HT1080 (cell line): ENCODE results near the gene CNOT4. TPM values are rescaled to one million over a fixed set of nuclear protein-coding genes. Genes with fewer than 3 reads are reported as not detected.
"Not testable (repeated sequence)": the region's sequence is repeated elsewhere in the genome, so short reads cannot be mapped to it uniquely, and the experiment has no call there.

Source experiments
- DNase-seq: peaks from one replicate; pipeline ENCODE4 v3.0.0-alpha.2; 2015; ENCODE audit warnings: low read depth
- total RNA-seq: library from RNA; depleted of rRNA; stranded (reverse); fragments of >200 nt; shearing (Covaris generic); gene quantifications from 2 replicates; pipeline ENCODE4 v1.2.3, GENCODE V29; 2014

Gene CNOT4
- total RNA-seq, 1 experiment from 2014 or later: 13.2 TPM

DNA sequence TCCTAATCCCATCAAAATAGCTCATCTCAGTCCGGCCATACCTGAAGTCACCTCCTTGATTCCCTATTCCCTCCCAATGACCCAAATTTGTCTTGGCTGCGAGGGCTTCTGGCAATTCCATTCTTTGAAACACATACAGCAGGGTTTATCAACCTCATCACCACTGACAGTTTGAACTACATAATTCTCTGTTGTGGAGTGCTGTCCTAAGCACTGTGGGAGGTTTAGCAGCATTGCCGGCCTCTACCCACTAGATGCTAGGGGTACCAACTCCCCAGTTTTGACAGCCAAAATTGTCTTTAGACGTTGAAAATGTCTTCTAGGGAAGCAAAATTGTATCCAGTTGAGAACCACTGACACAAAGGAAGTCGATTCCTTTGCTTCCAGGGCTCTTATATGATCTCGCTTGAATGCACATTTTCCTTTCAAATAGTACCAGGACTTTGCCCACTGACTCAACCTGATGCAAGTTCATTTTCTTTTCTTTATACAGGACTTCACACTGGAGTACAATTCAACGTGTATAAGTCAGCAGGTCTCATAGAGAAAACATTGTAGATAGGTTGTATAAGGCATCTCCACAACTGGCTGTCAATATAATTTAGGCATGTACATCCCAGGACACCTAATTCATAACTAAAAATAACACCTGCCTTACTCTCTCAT is 142.9 kb downstream of the CNOT4 start:
- no peak for DNase-seq

DNA sequence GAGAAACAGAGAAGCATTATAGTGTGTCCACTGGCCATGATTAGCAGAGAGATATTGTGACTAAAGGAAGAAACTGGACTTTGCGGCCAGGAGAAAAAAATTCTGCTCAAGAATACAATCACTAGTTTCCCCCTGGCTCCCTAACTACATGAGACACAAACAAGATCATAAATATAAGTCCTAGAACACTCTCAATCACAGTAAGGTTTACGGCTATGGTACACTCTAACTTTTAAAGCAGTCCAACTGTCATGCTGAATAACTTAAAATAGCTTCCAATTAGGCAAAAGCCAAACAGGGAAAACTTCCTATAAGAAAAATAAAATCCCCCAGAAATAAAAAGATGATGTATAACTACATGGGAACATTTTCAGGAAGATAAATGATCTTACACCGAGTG is 144.2 kb downstream of the CNOT4 start:
- DNase-seq: no peak

DNA sequence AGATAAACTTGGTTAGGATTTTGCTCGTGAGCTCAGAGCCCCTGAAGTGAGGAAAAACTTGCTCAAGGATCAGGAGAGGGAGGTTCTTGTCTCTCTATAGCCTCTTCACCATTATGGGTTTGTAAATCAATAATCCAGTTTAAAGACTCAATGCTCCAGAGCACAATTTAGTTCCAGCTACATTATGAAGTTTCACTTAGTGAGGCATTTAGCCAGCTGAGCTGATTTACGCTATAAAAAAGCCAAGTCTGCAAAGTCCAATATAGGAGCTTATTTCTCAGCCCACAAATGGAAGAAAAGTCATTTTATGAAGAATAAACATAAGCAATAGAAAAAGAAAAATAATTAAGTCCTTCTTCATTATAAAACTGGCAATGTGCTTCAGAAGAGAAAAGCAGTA is 145.7 kb downstream of the CNOT4 start:
- DNase-seq: no peak

DNA sequence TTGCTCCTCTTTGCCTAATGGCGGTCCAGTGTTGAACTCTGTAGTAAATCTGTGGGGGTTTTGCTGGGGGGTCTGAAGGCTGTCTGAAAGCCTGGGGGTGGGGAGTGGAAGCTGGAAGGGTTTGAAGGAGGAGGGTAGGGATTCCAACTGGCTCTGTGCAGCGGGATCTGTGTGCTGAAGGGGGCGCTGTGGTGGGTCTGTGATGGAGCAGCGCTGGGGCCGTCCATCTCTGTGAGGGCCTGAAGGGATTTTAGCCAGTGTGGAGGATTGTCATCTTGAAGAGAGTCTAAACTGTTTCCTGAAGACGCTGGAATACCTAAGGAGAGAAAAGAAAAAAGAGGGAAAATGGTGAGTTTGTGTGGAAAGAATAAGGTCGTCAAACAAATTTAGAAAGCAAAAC is 147.0 kb downstream of the CNOT4 start:
- no peak for DNase-seq

GRCh38 chr7:135361788-135362187 is 148.1 kb downstream of the CNOT4 start:
- DNase-seq: no peak

GRCh38 chr7:135359615-135360014 is 150.3 kb downstream of the CNOT4 start:
- no peak for DNase-seq

DNA sequence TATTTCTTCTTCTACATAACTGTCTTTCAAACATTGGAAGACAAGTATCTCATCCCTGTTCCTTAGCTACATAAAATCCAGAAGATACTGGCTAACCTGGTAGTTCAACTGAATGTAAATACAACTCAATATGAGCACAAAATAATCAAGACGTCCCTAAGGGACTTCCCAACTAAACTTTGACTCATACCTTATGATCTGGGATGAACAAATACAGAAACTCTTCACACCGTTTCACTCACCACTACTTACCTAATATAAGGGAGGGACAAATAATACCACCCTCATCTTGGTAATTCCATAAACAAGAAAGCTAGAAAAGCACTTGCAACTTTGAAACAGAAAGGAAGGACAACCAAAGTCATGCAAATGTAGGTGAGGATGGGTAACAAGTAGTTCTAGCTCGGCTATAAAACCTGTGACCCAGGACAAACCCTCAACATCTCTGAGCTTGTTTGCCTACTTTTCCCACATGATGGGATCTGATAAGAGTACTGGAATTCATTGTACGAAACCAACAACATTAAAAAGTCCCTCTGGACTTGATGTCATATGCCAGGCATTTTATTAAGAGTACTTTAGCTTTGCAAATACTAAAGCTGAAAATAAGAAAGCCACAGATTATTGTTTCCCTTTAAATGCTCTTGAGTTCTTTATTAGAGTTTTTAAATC is 154.4 kb downstream of the CNOT4 start:
- no peak for DNase-seq

DNA sequence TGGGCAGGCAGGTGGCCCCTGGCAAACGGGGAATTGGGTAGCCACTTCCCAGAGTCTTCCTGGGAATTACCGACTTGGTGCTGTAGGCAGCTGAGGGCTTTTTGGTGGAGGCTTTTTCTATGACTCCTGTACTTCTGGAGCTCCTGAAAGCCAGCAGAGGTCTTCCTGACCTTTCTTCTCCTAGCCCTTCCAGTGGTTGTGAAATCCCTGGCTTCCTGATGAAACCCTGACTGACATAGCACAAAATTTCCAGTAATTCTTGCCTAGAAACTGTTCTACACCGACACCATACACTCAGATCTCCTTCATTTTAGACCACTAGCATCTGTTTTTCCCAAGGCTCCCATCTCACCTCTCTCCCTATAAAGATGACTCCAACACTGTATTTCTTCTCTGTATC is 156.1 kb downstream of the CNOT4 start:
- no peak for DNase-seq

DNA sequence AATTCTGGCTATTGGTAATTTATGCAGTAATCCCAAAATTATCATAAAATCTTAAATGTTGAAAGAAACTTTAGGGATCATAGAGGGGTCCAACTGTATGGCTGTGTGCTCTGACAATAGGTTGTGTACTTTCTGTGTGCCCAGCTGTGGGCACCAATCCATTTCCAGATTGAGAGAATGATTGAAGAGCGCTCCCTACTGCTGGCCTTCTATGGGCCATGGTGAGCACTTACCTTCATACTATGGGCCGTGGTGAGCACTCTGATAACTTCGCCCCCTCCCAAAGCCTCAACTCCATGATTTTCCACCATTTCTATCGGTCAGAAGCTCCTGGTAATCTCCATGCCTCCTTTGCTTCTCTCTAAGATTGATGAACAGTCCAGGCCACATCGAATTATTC is 157.6 kb downstream of the CNOT4 start:
- no peak for DNase-seq

GRCh38 chr7:135351070-135351469 is 158.8 kb downstream of the CNOT4 start:
- DNase-seq: not testable (repeated sequence)

DNA sequence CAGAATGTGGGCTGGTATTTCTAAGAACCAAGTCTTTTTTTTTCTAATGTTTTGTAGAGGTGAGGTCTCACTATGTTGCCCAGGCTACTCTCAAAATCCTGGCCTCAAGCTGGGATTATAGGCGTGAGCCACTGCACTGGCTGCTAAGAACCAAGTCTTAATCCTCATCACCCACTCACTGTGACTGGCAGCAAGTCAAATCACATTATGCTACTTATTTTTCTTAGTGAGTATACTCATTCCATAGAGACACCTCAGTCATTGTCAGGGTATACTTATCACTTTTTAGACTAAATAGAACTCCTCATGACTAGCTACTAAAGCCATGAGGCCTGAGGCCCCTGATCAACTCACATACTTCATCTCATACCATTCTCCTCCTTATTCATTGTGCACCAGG is 160.2 kb downstream of the CNOT4 start:
- no peak for DNase-seq

DNA sequence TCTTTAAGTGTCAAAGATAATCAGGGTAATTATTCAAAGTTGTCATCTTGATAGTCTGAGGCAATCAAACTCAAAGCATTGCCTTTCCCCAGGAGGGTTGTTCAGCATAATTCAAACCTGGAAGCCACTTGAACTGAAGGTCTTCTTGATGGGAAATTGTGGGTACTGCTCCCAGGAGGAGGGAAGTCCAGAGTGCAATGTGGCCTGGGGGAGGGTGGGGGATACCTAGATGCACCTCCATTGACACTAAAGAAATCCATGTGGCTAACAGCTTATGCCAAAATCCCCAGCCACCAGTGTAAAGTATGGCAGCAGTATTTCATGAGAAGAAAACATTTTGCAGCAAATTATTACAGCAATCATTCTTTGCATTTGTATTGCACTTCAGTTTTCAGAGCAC is 161.4 kb downstream of the CNOT4 start:
- DNase-seq: no peak

- no peak for DNase-seq
Measured at GRCh38 chr7:135343361-135343760, 166.5 kb downstream of the CNOT4 start.

DNA sequence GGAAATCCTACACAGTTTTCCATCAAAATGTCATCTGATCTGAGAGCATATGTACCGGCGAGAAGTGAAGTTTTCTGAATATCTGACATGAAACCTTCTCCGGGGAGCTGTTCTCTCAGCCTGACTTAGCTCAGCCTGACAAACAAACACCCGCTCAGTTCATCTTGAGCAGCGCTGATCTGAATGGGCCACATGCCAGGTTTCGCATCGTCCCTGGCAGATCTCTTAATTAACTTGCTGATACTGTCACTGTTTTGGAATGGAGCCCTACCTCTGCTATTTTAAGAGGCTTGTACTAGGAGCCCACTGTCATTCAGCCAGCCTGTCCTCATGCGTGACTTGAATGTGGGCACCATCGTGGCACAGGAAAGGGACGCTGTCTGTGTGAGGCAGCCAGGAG is 167.0 kb downstream of the CNOT4 start:
- no peak for DNase-seq

DNA sequence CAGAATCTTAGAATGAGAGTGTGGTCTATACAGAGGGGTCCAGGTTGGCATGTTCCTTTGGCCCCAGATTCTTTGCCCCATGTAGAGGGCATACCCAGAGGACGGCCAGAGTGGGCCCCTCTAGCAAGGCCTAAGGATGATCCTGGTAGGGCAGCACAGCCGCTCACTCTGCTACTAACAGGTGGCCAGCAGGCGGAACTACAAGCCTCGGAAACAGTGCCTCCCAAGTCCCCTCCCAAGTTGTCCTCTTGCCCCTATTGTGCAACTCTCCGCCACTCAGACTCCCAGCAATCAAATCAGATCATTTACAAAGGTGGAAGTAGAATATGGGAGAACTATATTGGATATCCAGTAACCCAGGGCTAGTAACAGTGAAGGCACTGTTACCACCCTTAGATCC is 168.9 kb downstream of the CNOT4 start:
- no peak for DNase-seq

GRCh38 chr7:135337977-135338550 is 171.8 kb downstream of the CNOT4 start:
- DNase-seq: no peak

DNA sequence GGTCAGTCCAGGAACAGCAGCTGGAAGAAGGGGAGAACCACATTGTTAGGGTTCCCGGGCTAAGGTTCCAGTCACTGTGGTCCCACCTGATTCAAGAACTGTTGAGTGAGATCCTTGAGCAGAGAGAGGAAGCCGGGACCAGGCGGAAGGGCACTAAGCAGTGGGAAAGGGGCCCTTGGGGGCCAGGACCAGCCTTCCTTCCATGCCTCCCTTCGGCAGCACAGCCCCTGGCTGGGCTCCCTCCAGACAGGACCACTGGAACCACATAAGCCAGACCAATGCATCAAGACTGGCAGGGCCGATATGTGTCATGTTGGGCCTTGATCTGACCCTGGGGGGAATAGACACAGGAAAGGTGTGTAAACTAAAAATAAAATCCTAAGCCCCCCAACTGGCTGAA is 172.4 kb downstream of the CNOT4 start:
- DNase-seq: no peak

DNA sequence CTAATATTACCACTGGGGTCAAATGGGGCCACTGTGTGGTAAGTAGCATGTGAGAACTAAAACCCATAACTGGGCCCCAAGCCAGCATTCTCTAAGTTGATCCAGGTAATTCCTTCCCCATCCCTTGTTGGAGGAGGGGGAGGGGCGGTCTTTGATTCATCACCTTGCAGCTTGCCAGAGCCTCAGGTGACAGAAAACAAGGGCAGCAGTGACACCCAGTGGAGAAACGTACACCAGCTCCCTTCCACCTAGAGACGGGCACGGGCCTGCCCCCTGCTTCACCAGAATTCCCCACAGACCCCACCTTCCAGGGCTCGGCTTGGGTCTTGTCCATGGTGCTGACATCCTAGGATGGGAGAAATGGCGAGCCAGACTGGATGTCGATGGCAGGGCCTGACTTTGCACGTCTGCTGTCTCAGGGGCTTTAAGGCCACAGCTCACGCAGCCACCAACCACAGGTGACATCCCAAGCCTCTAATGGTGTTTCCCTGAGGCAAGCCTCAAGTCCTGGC is 174.2 kb downstream of the CNOT4 start:
- peak; percentile 89 for DNase-seq

- no peak for DNase-seq
Measured at GRCh38 chr7:135334830-135335543, 174.9 kb downstream of the CNOT4 start.

GRCh38 chr7:135333946-135334345 is 176.0 kb downstream of the CNOT4 start:
- no peak for DNase-seq

GRCh38 chr7:135333200-135333599 is 176.7 kb downstream of the CNOT4 start:
- DNase-seq: peak; percentile 28

- no peak for DNase-seq
Measured at GRCh38 chr7:135330088-135330487, 179.8 kb downstream of the CNOT4 start.
